HepG2 (cell line): Measurements from ENCODE around the gene XRCC1. TPM values are rescaled to one million over a fixed set of nuclear protein-coding genes. Genes with fewer than 3 reads are reported as not detected.

Source experiments
- ATF3 ChIP-seq: sonication (generic); formaldehyde crosslinking; IDR thresholded peaks from 2 replicates; pipeline ENCODE4 v1.4.0; 2020; ENCODE audit warnings: missing genetic modification reagents
- CBX2 ChIP-seq, 2 experiments: fragments of 200-600 bp in 1 of 2; sonication (generic); formaldehyde crosslinking in 1 of 2; IDR thresholded peaks; 2 replicates each; pipeline versions ENCODE4 v1.7.0 to v1.8.1; 2018 to 2022; ENCODE audit warnings: low read depth in 2 of 2, low read length in 1 of 2, mild to moderate bottlenecking in 1 of 2, missing genetic modification reagents in 1 of 2
- FOSL2 ChIP-seq: sonication (generic); formaldehyde crosslinking; IDR thresholded peaks from 2 replicates; pipeline ENCODE4 v1.4.0; 2020; ENCODE audit warnings: missing genetic modification reagents
- JUN ChIP-seq: sonication (generic); formaldehyde crosslinking; IDR thresholded peaks from 2 replicates; pipeline ENCODE4 v1.4.0; 2020; ENCODE audit warnings: mild to moderate bottlenecking, missing genetic modification reagents
- KLF15 ChIP-seq: sonication (generic); formaldehyde crosslinking; IDR thresholded peaks from 2 replicates; pipeline ENCODE4 v1.8.1; 2023; ENCODE audit warnings: borderline replicate concordance, mild to moderate bottlenecking, inconsistent platforms, missing genetic modification reagents, mixed read lengths
- MAX ChIP-seq: IDR thresholded peaks from 2 replicates; pipeline ENCODE4 v1.6.1; 2012; ENCODE audit warnings: inconsistent platforms
- MBD4 ChIP-seq: IDR thresholded peaks from 2 replicates; pipeline ENCODE4 v1.6.1; 2012; ENCODE audit warnings: low read length, inconsistent platforms, borderline replicate concordance
- MED8 ChIP-seq: sonication (generic); formaldehyde crosslinking; IDR thresholded peaks from 2 replicates; pipeline ENCODE4 v1.8.1; 2023; ENCODE audit warnings: mild to moderate bottlenecking, missing genetic modification reagents; ENCODE audit not compliant: insufficient replicate concordance
- PREB ChIP-seq: sonication (generic); formaldehyde crosslinking; IDR thresholded peaks from 2 replicates; pipeline ENCODE4 v1.4.0; 2020; ENCODE audit warnings: missing genetic modification reagents
- SRSF9 ChIP-seq: fragments of 200-400 bp; formaldehyde crosslinking; IDR thresholded peaks from 2 replicates; pipeline ENCODE4 v1.6.1; 2018; ENCODE audit warnings: borderline replicate concordance, mild to moderate bottlenecking, low read depth, low read length; ENCODE audit not compliant: insufficient read depth, poor library complexity, severe bottlenecking
- TARDBP ChIP-seq: sonication (generic); formaldehyde crosslinking; IDR thresholded peaks from 2 replicates; pipeline ENCODE4 v1.8.0; 2022; ENCODE audit warnings: mild to moderate bottlenecking, missing genetic modification reagents
- TBX3 ChIP-seq: fragments of 450-650 bp; IDR thresholded peaks from 2 replicates; pipeline ENCODE4 v1.6.1; 2017; ENCODE audit warnings: antibody characterized with exemption, mild to moderate bottlenecking, inconsistent platforms, borderline replicate concordance
- TEAD3 ChIP-seq: optimal IDR thresholded peaks from 2 replicates; pipeline ENCODE3; 2016; ENCODE audit warnings: borderline replicate concordance
- ZBTB49 ChIP-seq: sonication (generic); formaldehyde crosslinking; IDR thresholded peaks from 2 replicates; pipeline ENCODE4 v1.4.0; 2020; ENCODE audit warnings: missing genetic modification reagents, borderline replicate concordance
- ZFP37 ChIP-seq: sonication (generic); formaldehyde crosslinking; IDR thresholded peaks from 2 replicates; pipeline ENCODE4 v1.4.0; 2020; ENCODE audit warnings: missing genetic modification reagents, borderline replicate concordance
- ZFP90 ChIP-seq: sonication (generic); formaldehyde crosslinking; IDR thresholded peaks from 2 replicates; pipeline ENCODE4 v1.8.0; 2022; ENCODE audit warnings: missing genetic modification reagents, mild to moderate bottlenecking, inconsistent platforms, borderline replicate concordance
- ZMYM3 ChIP-seq: sonication (generic); formaldehyde crosslinking; IDR thresholded peaks from 2 replicates; pipeline ENCODE4 v1.5.1; 2020; ENCODE audit warnings: mild to moderate bottlenecking, missing genetic modification reagents
- ZNF562 ChIP-seq: sonication (generic); formaldehyde crosslinking; IDR thresholded peaks from 2 replicates; pipeline ENCODE4 v1.8.0; 2022; ENCODE audit warnings: missing genetic modification reagents, borderline replicate concordance
- ZNF569 ChIP-seq: sonication (generic); formaldehyde crosslinking; IDR thresholded peaks from 2 replicates; pipeline ENCODE4 v1.5.0; 2020; ENCODE audit warnings: mild to moderate bottlenecking, missing genetic modification reagents, moderate library complexity, borderline replicate concordance
- ZNF607 ChIP-seq: sonication (generic); formaldehyde crosslinking; IDR thresholded peaks from 2 replicates; pipeline ENCODE4 v1.5.1; 2020; ENCODE audit warnings: missing genetic modification reagents, mild to moderate bottlenecking, borderline replicate concordance
- ZNF761 ChIP-seq: sonication (generic); formaldehyde crosslinking; conservative IDR thresholded peaks from 2 replicates; pipeline ENCODE4 v1.4.0; 2020; ENCODE audit warnings: mild to moderate bottlenecking, missing genetic modification reagents
- ZNF770 ChIP-seq: sonication (generic); formaldehyde crosslinking; IDR thresholded peaks from 2 replicates; pipeline ENCODE4 v1.5.0; 2020; ENCODE audit warnings: mild to moderate bottlenecking, missing genetic modification reagents
- ZSCAN20 ChIP-seq: sonication (generic); formaldehyde crosslinking; IDR thresholded peaks from 2 replicates; pipeline ENCODE4 v1.4.0; 2020; ENCODE audit warnings: missing genetic modification reagents, mild to moderate bottlenecking, borderline replicate concordance
- polyA plus RNA-seq, 8 experiments: library from polyadenylated mRNA; depleted of rRNA in 3 of 8; stranded (reverse) in 7 of 8; unstranded in 1 of 8; fragments of >200 nt; fragmentation: Illumina TruSeq in 4 of 8; extraction: Trizol in 4 of 8; gene quantifications; 2 replicates each; pipeline versions ENCODE4 v1.2.1 to v1.2.3, GENCODE V29; 2011 to 2016; ENCODE audit warnings: low read depth in 4 of 8, missing spikeins in 1 of 8, mixed read lengths in 1 of 8; ENCODE audit not compliant: insufficient read depth in 1 of 8
- total RNA-seq, 5 experiments: library from RNA; depleted of rRNA; stranded (reverse); fragments of >200 nt; fragmentation: Illumina TruSeq; extraction: Trizol; gene quantifications; 2 replicates each; pipeline ENCODE4 v1.2.3, GENCODE V29; 2016; ENCODE audit warnings: low read depth in 1 of 5

Gene XRCC1
- total and polyA plus RNA-seq, 2 of the 13 experiments (the other 11 are each of a cell fraction or from before 2014, with no cell fraction given), result 24.7 to 26.3 TPM

- TF ChIP-seq ZNF770 (CRISPR knock-in tag) (no peak), ZNF569 (no peak), JUN (CRISPR knock-in tag) (no peak), ZNF562 (CRISPR knock-in tag) (no peak), ZMYM3 (no peak), PREB (CRISPR knock-in tag) (no peak), MAX (0 out of 2 replicates have a peak, but pooled peaks have one; percentile 51), ATF3 (CRISPR knock-in tag) (no peak), MED8 (CRISPR knock-in tag) (no peak), TARDBP (CRISPR knock-in tag) (no peak), ZFP37 (CRISPR knock-in tag) (no peak), TBX3 (no peak), ZNF607 (CRISPR knock-in tag) (no peak), SRSF9 (no peak), CBX2 (IDR thresholded peaks at IDR 0.05; ENCODE audit: low read depth, low read length) (no peak), CBX2 (CRISPR knock-in tag; IDR thresholded peaks at IDR 0.05; ENCODE audit: low read depth) (no peak), ZBTB49 (CRISPR knock-in tag) (no peak), ZSCAN20 (CRISPR knock-in tag) (no peak), KLF15 (CRISPR knock-in tag) (no peak), MBD4 (no peak), ZFP90 (CRISPR knock-in tag) (no peak), ZNF761 (no peak), TEAD3 (peak; percentile 25), FOSL2 (no peak)
Measured at GRCh38 chr19:43575156-43575950, at the start of gene XRCC1, which contains the start of gene PINLYP (continued).
